Putamen (tissue), 1 donor: ENCODE results near the gene CHSY3.

Experiments used
- DNase-seq: peaks from one replicate; pipeline ENCODE4 v3.0.0-alpha.2; 2016; ENCODE audit warnings: low spot score

The CHSY3 gene

GRCh38 chr5:130096483-130096882 lies 192.2 kb downstream of the CHSY3 start:
- DNase-seq: no peak

- DNase-seq: no peak
Observed at GRCh38 chr5:130099008-130099407, 194.7 kb downstream of the CHSY3 start.

- DNase-seq: no peak
Observed at GRCh38 chr5:130102375-130102774, 198.1 kb downstream of the CHSY3 start.

- DNase-seq: no peak
Observed at GRCh38 chr5:130102960-130103359, 198.7 kb downstream of the CHSY3 start.

- DNase-seq: no peak
Observed at GRCh38 chr5:130104895-130105688, 200.8 kb downstream of the CHSY3 start.

GRCh38 chr5:130106480-130106879 lies 202.2 kb downstream of the CHSY3 start:
- peak; percentile 18 for DNase-seq

GRCh38 chr5:130109152-130109551 lies 204.9 kb downstream of the CHSY3 start:
- DNase-seq: peak; percentile 33

GRCh38 chr5:130110328-130110727 lies 206.1 kb downstream of the CHSY3 start:
- no peak for DNase-seq

GRCh38 chr5:130111746-130112145 lies 207.5 kb downstream of the CHSY3 start:
- DNase-seq: no peak

GRCh38 chr5:130112246-130112645 lies 208.0 kb downstream of the CHSY3 start:
- DNase-seq: no peak

- DNase-seq: no peak
Observed at GRCh38 chr5:130115686-130116085, 211.4 kb downstream of the CHSY3 start.

- DNase-seq: no peak
Observed at GRCh38 chr5:130116462-130116861, 212.2 kb downstream of the CHSY3 start.

GRCh38 chr5:130116972-130117371 lies 212.7 kb downstream of the CHSY3 start:
- DNase-seq: no peak

GRCh38 chr5:130126746-130127145 lies 222.5 kb downstream of the CHSY3 start:
- no peak for DNase-seq

- DNase-seq: no peak
Observed at GRCh38 chr5:130135506-130135905, 231.2 kb downstream of the CHSY3 start.

GRCh38 chr5:130136300-130136699 lies 232.0 kb downstream of the CHSY3 start:
- DNase-seq: no peak

GRCh38 chr5:130137681-130138080 lies 233.4 kb downstream of the CHSY3 start:
- DNase-seq: no peak

- DNase-seq: no peak
Observed at GRCh38 chr5:130138406-130139045, 234.3 kb downstream of the CHSY3 start.

GRCh38 chr5:130141659-130142320 lies 237.5 kb downstream of the CHSY3 start:
- peak; percentile 24 for DNase-seq

- DNase-seq: no peak
Observed at GRCh38 chr5:130151239-130151638, 247.0 kb downstream of the CHSY3 start.

GRCh38 chr5:130155345-130156011 lies 251.2 kb downstream of the CHSY3 start:
- DNase-seq: no peak

- DNase-seq: no peak
Observed at GRCh38 chr5:130158036-130158435, 253.8 kb downstream of the CHSY3 start.

- no peak for DNase-seq
Observed at GRCh38 chr5:130159968-130160367, 255.7 kb downstream of the CHSY3 start.
